C4-2B (cell line): ENCODE measurements around the gene MED23.

Experiments
- H3K27ac ChIP-seq: fragments of 450-650 bp; 2 replicates; pipeline ENCODE4 v1.5.1; 2017
- CTCF ChIP-seq: fragments of 450-650 bp; conservative IDR thresholded peaks from 2 replicates; pipeline ENCODE4 v1.5.1; 2017; ENCODE audit warnings: mild to moderate bottlenecking
- ZFX ChIP-seq: fragments of 450-650 bp; IDR thresholded peaks from 2 replicates; pipeline ENCODE4 v1.6.1; 2017

The MED23 gene

GRCh38 chr6:131627724-131628682 is at the start of gene MED23:
Gene MED23, minus strand, starts transcription at chr6:131628242. Its CDS starts 193 bp downstream, at chr6:131628049.
- TF ChIP-seq ZFX (peak; percentile 26; the same call in 1 of the 2 replicates), CTCF (peak; percentile 99)
- peak within 1 kb of the TSS; percentile 77 for H3K27ac ChIP-seq

- H3K27ac ChIP-seq, result no peak overlapping the region
- no peak for TF ChIP-seq CTCF
- no peak for TF ChIP-seq ZFX
Measured at GRCh38 chr6:131673184-131673583, 45.1 kb upstream of the MED23 start.

- TF ChIP-seq CTCF, result no peak
- no peak for TF ChIP-seq ZFX
- H3K27ac ChIP-seq, result no peak overlapping the region
Measured at GRCh38 chr6:131669891-131670290, 41.8 kb upstream of the MED23 start.

GRCh38 chr6:131663578-131664165 is 35.6 kb upstream of the MED23 start:
- H3K27ac ChIP-seq, result no peak overlapping the region
- TF ChIP-seq ZFX, result no peak
- TF ChIP-seq CTCF, result no peak

- TF ChIP-seq ZFX (no peak), CTCF (no peak)
- no peak overlapping the region for H3K27ac ChIP-seq
Measured at GRCh38 chr6:131660195-131660594, 32.2 kb upstream of the MED23 start.

- no peak overlapping the region for H3K27ac ChIP-seq
Measured at GRCh38 chr6:131658287-131658686, 30.2 kb upstream of the MED23 start.

More at GRCh38 chr6:131658287-131658686, 30.2 kb upstream of the MED23 start:
- TF ChIP-seq CTCF (no peak), ZFX (no peak)
